ENCODE results near the gene SLC25A17. TPM values are rescaled to one million over a fixed set of nuclear protein-coding genes. Genes with fewer than 3 reads are reported as not detected.
"Not testable (repeated sequence)": the region's sequence is repeated elsewhere in the genome, so short reads cannot be mapped to it uniquely, and the experiment has no call there.

SLC25A17 gene
- total RNA-seq, 4 donors from 2014 or later: 11.0 to 19.0 (median 15.5) TPM

- intact Hi-C loops (cut with DNase I): no loop called here
- Histone ChIP-seq H3K4me3 (peak overlapping the region in 1 of 4 donors; percentile 86), H3K27ac (peak overlapping the region in 2 of 4 donors; percentile 96 to 99), H3K9me3 (no peaks in the 10 kb centered on the region), H3K4me1 (peaks cover 14 to 65% (median 40%) of the 10 kb centered on the region in 3 donors), H3K36me3 (peaks cover 0 to 21% (median 5%) of the 10 kb centered on the region in 3 donors), H3K27me3 (no peaks in the 10 kb centered on the region)
- TF ChIP-seq, protein P1, sequence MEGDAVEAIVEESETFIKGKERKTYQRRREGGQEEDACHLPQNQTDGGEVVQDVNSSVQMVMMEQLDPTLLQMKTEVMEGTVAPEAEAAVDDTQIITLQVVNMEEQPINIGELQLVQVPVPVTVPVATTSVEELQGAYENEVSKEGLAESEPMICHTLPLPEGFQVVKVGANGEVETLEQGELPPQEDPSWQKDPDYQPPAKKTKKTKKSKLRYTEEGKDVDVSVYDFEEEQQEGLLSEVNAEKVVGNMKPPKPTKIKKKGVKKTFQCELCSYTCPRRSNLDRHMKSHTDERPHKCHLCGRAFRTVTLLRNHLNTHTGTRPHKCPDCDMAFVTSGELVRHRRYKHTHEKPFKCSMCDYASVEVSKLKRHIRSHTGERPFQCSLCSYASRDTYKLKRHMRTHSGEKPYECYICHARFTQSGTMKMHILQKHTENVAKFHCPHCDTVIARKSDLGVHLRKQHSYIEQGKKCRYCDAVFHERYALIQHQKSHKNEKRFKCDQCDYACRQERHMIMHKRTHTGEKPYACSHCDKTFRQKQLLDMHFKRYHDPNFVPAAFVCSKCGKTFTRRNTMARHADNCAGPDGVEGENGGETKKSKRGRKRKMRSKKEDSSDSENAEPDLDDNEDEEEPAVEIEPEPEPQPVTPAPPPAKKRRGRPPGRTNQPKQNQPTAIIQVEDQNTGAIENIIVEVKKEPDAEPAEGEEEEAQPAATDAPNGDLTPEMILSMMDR (IDR thresholded peaks at IDR 0.05): no peak
- no peak for TF ChIP-seq POLR2A (IDR thresholded peaks at IDR 0.05)
- WGBS, 2 donors: 35 to 44% methylated on average over 3 of the region's 3 CpGs
- no peak for DNase-seq
Measured at GRCh38 chr22:40853961-40854360, 34.8 kb upstream of the SLC25A17 start.

DNA sequence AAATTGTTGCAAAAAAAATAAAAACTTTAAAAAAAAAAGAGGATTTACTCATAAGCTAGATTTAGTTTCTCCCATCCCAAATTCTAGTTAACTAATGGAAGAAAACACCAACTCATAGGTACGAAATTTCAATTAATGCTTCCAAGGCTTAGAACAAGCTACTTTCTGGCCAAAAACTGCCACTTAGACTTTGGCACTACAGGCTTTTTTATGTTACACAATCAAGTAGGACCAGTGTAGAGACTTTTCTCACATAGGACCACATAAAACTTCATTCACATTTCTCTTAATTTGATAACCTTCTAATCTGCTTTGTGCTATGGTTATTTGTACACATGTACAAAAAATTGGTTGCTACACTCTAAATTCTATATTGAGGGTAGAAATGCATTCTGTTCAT, 34.2 kb upstream of the SLC25A17 start:
- Histone ChIP-seq H3K27me3 (no peaks in the 10 kb centered on the region), H3K4me1 (peaks cover 14 to 58% (median 40%) of the 10 kb centered on the region in 3 donors), H3K27ac (peak overlapping the region in 2 of 4 donors; percentile 5 to 96), H3K9me3 (no peaks in the 10 kb centered on the region), H3K4me3 (no peak overlapping the region), H3K36me3 (peaks cover 0 to 28% (median 8%) of the 10 kb centered on the region in 3 donors)
- WGBS, 2 donors: 48 to 62% methylated on average over 1 of the region's 1 CpG
- no peak for DNase-seq
- TF ChIP-seq, protein P1 (IDR thresholded peaks at IDR 0.05): no peak
- TF ChIP-seq POLR2A (IDR thresholded peaks at IDR 0.05): no peak
- intact Hi-C loops (cut with DNase I): no loop called here

DNA sequence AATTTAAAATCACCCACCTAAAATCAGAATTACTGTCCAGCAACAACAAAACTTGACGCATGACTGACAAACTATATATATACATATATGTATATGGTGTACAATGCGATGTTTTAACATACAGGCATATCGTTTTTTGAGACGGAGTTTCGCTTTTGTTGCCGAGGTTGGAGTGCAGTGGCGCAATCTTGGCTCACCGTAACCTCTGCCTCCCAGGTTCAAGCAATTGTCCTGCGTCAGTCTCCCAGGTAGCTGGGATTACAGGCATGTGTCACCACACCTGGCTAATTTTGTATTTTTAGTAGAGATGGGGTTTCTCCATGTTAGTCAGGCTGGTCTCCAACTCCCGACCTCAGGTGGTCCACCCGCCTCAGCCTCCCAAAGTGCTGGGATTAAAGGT, 26.7 kb upstream of the SLC25A17 start:
- H3K4me1 ChIP-seq; H3K4me3 ChIP-seq; H3K27ac ChIP-seq; H3K27me3 ChIP-seq; DNase-seq; H3K9me3 ChIP-seq; intact Hi-C loops (cut with DNase I): not testable (repeated sequence)
- 76 to 82% methylated on average over 11 of the region's 11 CpGs for WGBS, 2 donors
- H3K36me3 ChIP-seq: peaks cover 0 to 100% (median 24%) of the 10 kb centered on the region in 3 donors

GRCh38 chr22:40844951-40845350, 25.8 kb upstream of the SLC25A17 start:
- no peak overlapping the region for H3K4me3 ChIP-seq
- H3K9me3 ChIP-seq: no peaks in the 10 kb centered on the region
- H3K36me3 ChIP-seq: peaks cover 2 to 100% (median 26%) of the 10 kb centered on the region in 3 donors
- no peak overlapping the region for H3K27ac ChIP-seq
- 90 to 91% methylated on average over 3 of the region's 3 CpGs for WGBS, 2 donors
- no peak for DNase-seq
- H3K4me1 ChIP-seq: peaks cover 0 to 8% (median 0%) of the 10 kb centered on the region in 3 donors
- no peak for TF ChIP-seq POLR2A (IDR thresholded peaks at IDR 0.05)
- TF ChIP-seq, protein P1 (IDR thresholded peaks at IDR 0.05): no peak
- intact Hi-C loops (cut with DNase I): no loop called here
- no peaks in the 10 kb centered on the region for H3K27me3 ChIP-seq

DNA sequence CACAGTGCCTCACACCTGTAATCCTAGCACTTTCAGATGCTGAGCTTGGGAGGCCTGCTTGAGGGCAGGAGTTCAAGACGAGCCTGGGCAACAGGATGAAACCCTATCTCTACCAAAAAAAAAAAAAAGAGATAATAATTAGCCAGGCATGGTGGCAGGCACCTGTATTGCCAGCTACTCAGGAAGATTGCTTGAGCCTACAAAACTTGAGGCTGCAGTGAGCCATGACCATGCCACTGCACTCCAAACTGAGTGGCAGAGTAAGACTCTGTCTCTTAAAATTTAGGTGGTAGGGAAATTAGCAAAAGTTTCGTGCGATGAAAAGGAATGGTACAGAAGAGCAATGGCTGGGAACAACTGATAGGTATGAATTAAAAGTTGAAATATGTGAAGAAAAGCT, 19.3 kb upstream of the SLC25A17 start:
- Histone ChIP-seq H3K27me3 (no peaks in the 10 kb centered on the region), H3K9me3 (no peaks in the 10 kb centered on the region), H3K4me3 (no peak overlapping the region), H3K36me3 (peaks cover 6 to 100% (median 33%) of the 10 kb centered on the region in 3 donors), H3K4me1 (peaks cover 0 to 8% (median 0%) of the 10 kb centered on the region in 3 donors), H3K27ac (no peak overlapping the region)
- 69 to 75% methylated on average over 3 of the region's 3 CpGs for WGBS, 2 donors
- intact Hi-C loops (cut with DNase I): no loop called here
- no peak for TF ChIP-seq POLR2A (IDR thresholded peaks at IDR 0.05)
- TF ChIP-seq, protein P1 (IDR thresholded peaks at IDR 0.05): no peak
- DNase-seq: no peak

DNA sequence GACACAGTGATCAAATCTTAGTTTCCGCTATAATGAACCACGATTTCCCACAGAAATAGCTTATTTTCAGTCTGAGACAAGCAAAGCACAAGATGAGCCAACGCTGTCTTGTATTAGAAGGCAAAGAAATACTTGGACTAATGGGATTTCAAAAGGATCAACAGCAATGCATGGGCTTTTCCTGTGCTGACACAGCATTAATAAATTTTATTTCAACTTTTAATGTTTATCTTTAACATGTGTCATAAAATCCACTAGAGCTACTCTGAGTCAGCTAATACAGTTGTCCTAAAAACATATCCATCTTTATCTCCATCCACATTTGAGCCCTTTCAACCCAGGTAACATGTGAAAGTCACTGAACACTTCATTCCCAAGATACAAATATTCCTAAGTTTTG, 15.5 kb upstream of the SLC25A17 start:
- Histone ChIP-seq H3K4me1 (no peaks in the 10 kb centered on the region), H3K4me3 (no peak overlapping the region), H3K27ac (no peak overlapping the region), H3K27me3 (no peaks in the 10 kb centered on the region), H3K36me3 (peaks cover 1 to 100% (median 34%) of the 10 kb centered on the region in 3 donors), H3K9me3 (no peaks in the 10 kb centered on the region)
- TF ChIP-seq, protein P1 (IDR thresholded peaks at IDR 0.05): no peak
- no peak for TF ChIP-seq POLR2A (IDR thresholded peaks at IDR 0.05)
- intact Hi-C loops (cut with DNase I): no loop called here
- WGBS, 2 donors: 94 to 96% methylated on average over 3 of the region's 3 CpGs
- DNase-seq: no peak

Measured in esophagus squamous epithelium (tissue), 5 donors.